SU-DHL-6 (cell line): ENCODE measurements around the gene PINK1.
"Not testable (repeated sequence)": the region's sequence is repeated elsewhere in the genome, so short reads cannot be mapped to it uniquely, and the experiment has no call there.

Experiments
- H2AFZ ChIP-seq: fragments of 200-600 bp; sonication (generic); 2 replicates; pipeline ENCODE4 v1.6.1; 2014; ENCODE audit warnings: low read depth, mild to moderate bottlenecking, moderate library complexity, mixed read lengths, antibody characterized with exemption, low read length; ENCODE audit not compliant: severe bottlenecking
- H3F3A ChIP-seq: fragments of 200-600 bp; shearing (Covaris generic); 2 replicates; pipeline ENCODE4 v1.6.0; 2016; ENCODE audit warnings: antibody characterized with exemption, mild to moderate bottlenecking; ENCODE audit not compliant: insufficient read depth
- H3K27ac ChIP-seq: fragments of 200-600 bp; sonication (generic); 2 replicates; pipeline ENCODE4 v1.5.1; 2016; ENCODE audit warnings: low read depth, mild to moderate bottlenecking, low read length, moderate library complexity, mixed read lengths
- H3K27me3 ChIP-seq: fragments of 200-600 bp; sonication (generic), shearing (Covaris generic); 2 replicates; pipeline ENCODE4 v1.6.0; 2014; ENCODE audit warnings: mild to moderate bottlenecking, low read length
- H3K36me3 ChIP-seq: fragments of 200-600 bp; sonication (generic); 2 replicates; pipeline ENCODE4 v1.6.1; 2014; ENCODE audit warnings: mild to moderate bottlenecking, low read length, mixed read lengths
- H3K4me2 ChIP-seq: fragments of 300-600, 200-600 bp; shearing (Covaris generic), sonication (generic); 2 replicates; pipeline ENCODE4 v1.6.0; 2014; ENCODE audit warnings: low read length, low read depth, mild to moderate bottlenecking; ENCODE audit not compliant: poor library complexity, severe bottlenecking
- H3K4me3 ChIP-seq: fragments of 200-600 bp; sonication (generic); 2 replicates; pipeline ENCODE4 v1.5.1; 2014; ENCODE audit warnings: antibody characterized with exemption, low read length, mild to moderate bottlenecking, mixed read lengths; ENCODE audit not compliant: insufficient read depth, poor library complexity, severe bottlenecking
- H3K79me2 ChIP-seq: fragments of 200-600 bp; sonication (generic); 2 replicates; pipeline ENCODE4 v1.6.1; 2014; ENCODE audit warnings: mild to moderate bottlenecking, low read length, moderate library complexity; ENCODE audit not compliant: insufficient read depth
- H3K9ac ChIP-seq: fragments of 200-600 bp; sonication (generic); 2 replicates; pipeline ENCODE4 v1.7.0; 2014; ENCODE audit warnings: mild to moderate bottlenecking, low read length
- H3K9me2 ChIP-seq: fragments of 200-600 bp; sonication (generic); replicated peaks from 2 replicates; pipeline ENCODE4 v1.6.1; 2014; ENCODE audit warnings: low read length; ENCODE audit not compliant: insufficient read depth
- H3K9me3 ChIP-seq: fragments of 200-600 bp; sonication (generic); 2 replicates; pipeline ENCODE4 v1.6.1; 2014; ENCODE audit warnings: low read length, mixed read lengths; ENCODE audit not compliant: insufficient read depth
- H4K20me1 ChIP-seq: fragments of 200-600 bp; sonication (generic); 2 replicates; pipeline ENCODE4 v1.6.1; 2014; ENCODE audit warnings: low read depth, mild to moderate bottlenecking, antibody characterized with exemption, low read length, moderate library complexity, mixed read lengths
- EZH2phosphoT487 ChIP-seq: fragments of 200-600 bp; sonication (generic), shearing (Covaris generic); conservative IDR thresholded peaks from 2 replicates; pipeline ENCODE4 v1.6.1; 2018; ENCODE audit warnings: mild to moderate bottlenecking, antibody characterized with exemption, low read length, moderate library complexity, mixed read lengths
- TF ChIP-seq, protein P1 (sequence below): fragments of 200-600 bp; sonication (generic); IDR thresholded peaks from one replicate; pipeline ENCODE4 v1.5.1; 2017; ENCODE audit warnings: antibody characterized with exemption, mild to moderate bottlenecking, low read length, moderate library complexity; ENCODE audit not compliant: insufficient read depth, poor library complexity, severe bottlenecking

Gene PINK1

GRCh38 chr1:20602851-20603450 lies 30.3 kb upstream of the PINK1 start:
- H2AFZ ChIP-seq: no peak overlapping the region
- no peaks in the 10 kb centered on the region for H3K27me3 ChIP-seq
- no peak overlapping the region for H3K4me2 ChIP-seq
- no peaks in the 10 kb centered on the region for H3F3A ChIP-seq
- no peak for TF ChIP-seq EZH2phosphoT487
- TF ChIP-seq, protein P1, sequence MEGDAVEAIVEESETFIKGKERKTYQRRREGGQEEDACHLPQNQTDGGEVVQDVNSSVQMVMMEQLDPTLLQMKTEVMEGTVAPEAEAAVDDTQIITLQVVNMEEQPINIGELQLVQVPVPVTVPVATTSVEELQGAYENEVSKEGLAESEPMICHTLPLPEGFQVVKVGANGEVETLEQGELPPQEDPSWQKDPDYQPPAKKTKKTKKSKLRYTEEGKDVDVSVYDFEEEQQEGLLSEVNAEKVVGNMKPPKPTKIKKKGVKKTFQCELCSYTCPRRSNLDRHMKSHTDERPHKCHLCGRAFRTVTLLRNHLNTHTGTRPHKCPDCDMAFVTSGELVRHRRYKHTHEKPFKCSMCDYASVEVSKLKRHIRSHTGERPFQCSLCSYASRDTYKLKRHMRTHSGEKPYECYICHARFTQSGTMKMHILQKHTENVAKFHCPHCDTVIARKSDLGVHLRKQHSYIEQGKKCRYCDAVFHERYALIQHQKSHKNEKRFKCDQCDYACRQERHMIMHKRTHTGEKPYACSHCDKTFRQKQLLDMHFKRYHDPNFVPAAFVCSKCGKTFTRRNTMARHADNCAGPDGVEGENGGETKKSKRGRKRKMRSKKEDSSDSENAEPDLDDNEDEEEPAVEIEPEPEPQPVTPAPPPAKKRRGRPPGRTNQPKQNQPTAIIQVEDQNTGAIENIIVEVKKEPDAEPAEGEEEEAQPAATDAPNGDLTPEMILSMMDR: no peak
- no peaks in the 10 kb centered on the region for H3K9me2 ChIP-seq
- no peaks in the 10 kb centered on the region for H3K9me3 ChIP-seq
- no peaks in the 10 kb centered on the region for H3K79me2 ChIP-seq
- no peak overlapping the region for H3K4me3 ChIP-seq
- no peaks in the 10 kb centered on the region for H3K36me3 ChIP-seq
- H4K20me1 ChIP-seq: no peaks in the 10 kb centered on the region
- H3K27ac ChIP-seq: no peak overlapping the region
- H3K9ac ChIP-seq: no peak overlapping the region

DNA sequence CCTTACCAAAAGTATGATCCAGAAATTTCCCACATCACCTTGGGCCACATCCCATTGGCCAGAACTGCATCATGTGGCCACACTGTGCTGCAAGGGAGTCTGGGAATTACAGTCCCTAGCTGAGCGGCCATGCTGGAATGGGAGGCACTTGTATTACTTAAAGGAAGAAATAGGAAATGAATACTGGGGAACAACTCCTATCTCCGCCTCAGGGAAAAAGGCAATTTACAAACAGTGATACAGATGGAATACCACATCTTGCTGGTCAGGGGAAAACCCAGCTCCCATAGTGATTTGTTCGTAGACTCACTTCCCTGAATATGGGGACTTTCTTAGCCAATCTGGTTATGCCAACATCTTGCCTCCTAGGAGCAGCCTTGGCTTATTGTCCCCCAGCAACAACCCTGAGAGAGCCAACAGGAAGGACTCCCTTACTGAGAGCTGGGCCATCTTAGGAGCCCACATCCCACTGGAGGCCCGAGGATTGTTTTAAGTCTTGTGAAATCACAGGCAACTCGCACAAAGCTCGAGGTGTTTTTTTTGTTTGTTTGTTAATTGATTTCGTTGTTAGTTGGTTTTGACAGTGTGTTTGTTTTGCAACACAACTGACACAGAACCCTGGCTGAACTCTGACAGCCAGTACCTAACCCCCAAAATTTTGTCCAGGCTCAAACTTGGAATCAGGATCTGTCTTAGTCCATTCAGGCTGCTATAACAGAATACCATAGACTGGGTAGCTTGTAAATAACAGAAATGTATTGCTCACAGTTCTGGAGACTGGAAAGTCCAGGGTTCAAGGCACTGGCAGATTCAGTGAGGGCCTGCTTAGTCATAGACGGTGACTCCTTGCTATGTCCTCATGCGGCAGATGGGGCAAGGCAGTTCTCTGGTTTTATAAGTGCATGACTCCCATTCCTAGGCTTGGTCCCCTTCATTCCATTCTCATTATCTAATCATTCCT lies 29.5 kb upstream of the PINK1 start:
- Histone ChIP-seq H3K9ac (no peak overlapping the region), H2AFZ (no peak overlapping the region), H3K9me3 (no peaks in the 10 kb centered on the region), H3K4me2 (no peak overlapping the region), H3F3A (no peaks in the 10 kb centered on the region), H3K27ac (no peak overlapping the region), H4K20me1 (no peaks in the 10 kb centered on the region), H3K79me2 (no peaks in the 10 kb centered on the region), H3K27me3 (no peaks in the 10 kb centered on the region), H3K4me3 (no peak overlapping the region), H3K9me2 (no peaks in the 10 kb centered on the region), H3K36me3 (no peaks in the 10 kb centered on the region)
- TF ChIP-seq, protein P1: no peak
- TF ChIP-seq EZH2phosphoT487: no peak

GRCh38 chr1:20604678-20605077 lies 28.6 kb upstream of the PINK1 start:
- Histone ChIP-seq H3K4me3 (no peak overlapping the region), H3K9ac (no peak overlapping the region), H3F3A (no peaks in the 10 kb centered on the region), H3K9me3 (no peaks in the 10 kb centered on the region), H2AFZ (no peak overlapping the region), H4K20me1 (no peaks in the 10 kb centered on the region), H3K4me2 (no peak overlapping the region), H3K36me3 (no peaks in the 10 kb centered on the region), H3K9me2 (no peaks in the 10 kb centered on the region), H3K27ac (no peak overlapping the region), H3K79me2 (no peaks in the 10 kb centered on the region), H3K27me3 (no peaks in the 10 kb centered on the region)
- TF ChIP-seq, protein P1: no peak

DNA sequence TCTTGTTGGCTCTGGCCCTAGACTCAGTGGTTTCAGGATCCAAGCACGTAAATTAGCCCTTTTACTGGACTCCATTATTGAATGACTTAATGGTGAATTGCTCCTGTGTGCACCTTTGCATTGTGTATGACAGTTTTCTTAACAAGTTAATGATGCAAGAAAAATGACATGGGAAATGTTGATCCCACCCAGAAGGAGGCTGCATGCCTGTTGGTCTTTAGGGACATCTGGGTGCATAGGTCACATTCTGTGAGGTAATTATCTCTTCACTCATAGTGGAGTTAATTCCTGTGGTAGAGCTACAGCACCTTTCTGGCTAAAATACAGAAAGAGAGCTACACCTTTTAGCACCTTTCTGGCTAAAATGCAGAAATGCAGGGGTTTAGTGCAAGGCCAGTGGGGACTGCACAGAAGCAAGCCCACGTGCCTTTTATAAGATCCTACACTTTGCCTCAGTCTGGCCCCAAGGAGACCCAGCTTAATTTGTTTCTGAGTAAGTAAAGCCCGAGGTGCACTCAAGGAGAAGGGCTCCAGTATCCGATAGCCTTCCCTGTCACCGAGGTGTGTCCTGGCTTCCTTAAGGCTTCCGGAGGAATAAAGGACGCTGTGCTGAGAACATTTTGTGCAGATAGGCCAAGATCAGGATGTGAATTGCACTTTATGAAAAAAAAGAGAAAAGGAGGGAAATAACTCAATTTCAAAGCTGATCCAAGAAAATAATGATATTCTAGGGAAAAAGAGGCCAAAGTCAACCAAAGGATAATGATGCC lies 26.3 kb upstream of the PINK1 start:
- H3K9me3 ChIP-seq, H3K27me3 ChIP-seq, H3K36me3 ChIP-seq, H3K79me2 ChIP-seq, H3K9ac ChIP-seq, H2AFZ ChIP-seq, H3F3A ChIP-seq, H3K4me2 ChIP-seq, H3K9me2 ChIP-seq, H4K20me1 ChIP-seq, H3K27ac ChIP-seq, H3K4me3 ChIP-seq: not testable (repeated sequence)
